Osteoblast (primary cell): Measurements from ENCODE around the gene FADS1. TPM values are rescaled to one million over a fixed set of nuclear protein-coding genes. Genes with fewer than 3 reads are reported as not detected.

Source experiments
- DNase-seq: peaks from one replicate; pipeline ENCODE4 v3.0.0; 2011; ENCODE audit warnings: low spot score, mixed read lengths; ENCODE audit not compliant: insufficient read length; ENCODE audit errors: missing footprints
- H2AFZ ChIP-seq: 2 replicates; pipeline ENCODE4 v1.6.0; 2011; ENCODE audit warnings: mild to moderate bottlenecking, low read length
- H3K27ac ChIP-seq: 2 replicates; pipeline ENCODE4 v1.5.1; 2011; ENCODE audit warnings: mild to moderate bottlenecking, low read depth, low read length, moderate library complexity
- H3K27me3 ChIP-seq: 2 replicates; pipeline ENCODE4 v1.6.0; 2012; ENCODE audit warnings: mild to moderate bottlenecking, control low read depth, inconsistent platforms, low read length, moderate library complexity; ENCODE audit not compliant: insufficient read depth
- H3K36me3 ChIP-seq: 2 replicates; pipeline ENCODE4 v1.5.1; 2011; ENCODE audit warnings: mild to moderate bottlenecking, low read length, control low read depth, moderate library complexity; ENCODE audit not compliant: insufficient read depth
- H3K4me1 ChIP-seq: 2 replicates; pipeline ENCODE4 v1.5.1; 2011; ENCODE audit warnings: mild to moderate bottlenecking, low read length, control low read depth, moderate library complexity; ENCODE audit not compliant: insufficient read depth
- H3K4me2 ChIP-seq: 2 replicates; pipeline ENCODE4 v1.6.0; 2011; ENCODE audit warnings: mild to moderate bottlenecking, low read length; ENCODE audit not compliant: insufficient read depth
- H3K4me3 ChIP-seq: fragments of 200-600 bp; sonication (generic); 3 replicates; pipeline ENCODE4 v1.5.1; 2012; ENCODE audit warnings: mild to moderate bottlenecking, low read length, inconsistent platforms; ENCODE audit not compliant: insufficient read depth
- H3K79me2 ChIP-seq: 2 replicates; pipeline ENCODE4 v1.6.0; 2012; ENCODE audit warnings: mild to moderate bottlenecking, low read length, control low read depth, inconsistent platforms; ENCODE audit not compliant: insufficient read depth
- H3K9me3 ChIP-seq: 2 replicates; pipeline ENCODE4 v1.5.1; 2011; ENCODE audit warnings: low read depth, low read length, control low read depth
- H4K20me1 ChIP-seq: 2 replicates; pipeline ENCODE4 v1.6.0; 2012; ENCODE audit warnings: mild to moderate bottlenecking, low read length, control low read depth; ENCODE audit not compliant: insufficient read depth
- CTCF ChIP-seq: IDR thresholded peaks from 2 replicates; pipeline ENCODE4 v1.5.1; 2011; ENCODE audit warnings: mild to moderate bottlenecking, low read depth, low read length, moderate library complexity; ENCODE audit errors: extremely low read depth
- total RNA-seq: library from RNA; depleted of rRNA; stranded (reverse); fragments of >200 nt; gene quantifications from 2 replicates; pipeline ENCODE4 v1.2.3, GENCODE V29; 2012

The FADS1 gene
- total RNA-seq, 1 donor: 303 TPM

- H3K79me2 ChIP-seq: no peaks in the 10 kb centered on the region
- H4K20me1 ChIP-seq: no peaks in the 10 kb centered on the region
- no peak for DNase-seq
- no peak overlapping the region for H3K4me3 ChIP-seq
- no peaks in the 10 kb centered on the region for H3K4me1 ChIP-seq
- peaks cover 2% of the 10 kb centered on the region for H3K27me3 ChIP-seq
- H2AFZ ChIP-seq: no peak overlapping the region
- H3K9me3 ChIP-seq: no peaks in the 10 kb centered on the region
- no peak overlapping the region for H3K4me2 ChIP-seq
- TF ChIP-seq CTCF: no peak
- H3K36me3 ChIP-seq: no peaks in the 10 kb centered on the region
- no peak overlapping the region for H3K27ac ChIP-seq
Measured at GRCh38 chr11:61761440-61762222, 55.2 kb downstream of the FADS1 start.

GRCh38 chr11:61760946-61761345, 55.9 kb downstream of the FADS1 start:
- no peak for DNase-seq
- no peaks in the 10 kb centered on the region for H3K9me3 ChIP-seq
- no peak overlapping the region for H3K4me2 ChIP-seq
- H3K79me2 ChIP-seq: no peaks in the 10 kb centered on the region
- no peak overlapping the region for H3K27ac ChIP-seq
- no peak overlapping the region for H3K4me3 ChIP-seq
- H2AFZ ChIP-seq: no peak overlapping the region
- no peaks in the 10 kb centered on the region for H4K20me1 ChIP-seq
- no peak for TF ChIP-seq CTCF
- no peaks in the 10 kb centered on the region for H3K36me3 ChIP-seq
- H3K27me3 ChIP-seq: peaks cover 2% of the 10 kb centered on the region
- H3K4me1 ChIP-seq: peaks cover 5% of the 10 kb centered on the region

DNA sequence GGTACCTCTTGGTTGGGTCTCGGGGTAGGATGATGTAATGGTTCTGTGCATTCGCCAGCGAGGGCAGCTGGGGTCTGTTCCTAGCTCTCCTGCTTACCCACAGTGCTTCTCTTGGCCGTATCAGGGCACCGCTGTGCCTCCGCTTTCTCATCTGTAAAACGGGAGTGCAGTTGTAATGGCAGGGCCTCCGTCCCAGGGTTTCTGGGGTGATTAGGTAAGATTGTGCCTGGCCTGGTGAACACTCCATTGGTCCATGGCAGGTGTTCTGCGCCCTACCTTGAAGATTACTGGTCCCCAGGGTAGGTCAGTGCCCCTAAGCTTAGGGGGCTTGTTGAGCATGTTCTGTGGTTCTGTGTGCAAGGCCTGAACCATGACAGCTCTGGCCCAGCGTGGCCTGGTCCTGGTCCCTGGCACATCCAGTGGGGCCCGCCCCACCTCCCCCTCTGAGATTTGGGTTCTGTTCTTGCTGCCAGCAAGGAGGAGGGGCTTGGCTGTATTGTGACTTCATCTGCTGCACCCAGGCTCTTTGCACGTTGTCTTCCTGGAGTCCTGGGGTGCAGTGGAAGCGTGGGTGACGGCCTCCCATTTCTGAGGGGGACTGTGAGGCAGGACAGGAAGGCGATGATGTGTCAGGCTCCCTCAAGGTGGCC, 59.5 kb downstream of the FADS1 start:
- H4K20me1 ChIP-seq: no peaks in the 10 kb centered on the region
- H3K27ac ChIP-seq: no peak overlapping the region
- H2AFZ ChIP-seq: no peak overlapping the region
- peaks cover 6% of the 10 kb centered on the region for H3K27me3 ChIP-seq
- H3K4me2 ChIP-seq: no peak overlapping the region
- H3K36me3 ChIP-seq: no peaks in the 10 kb centered on the region
- peaks cover 10% of the 10 kb centered on the region for H3K4me1 ChIP-seq
- H3K79me2 ChIP-seq: no peaks in the 10 kb centered on the region
- TF ChIP-seq CTCF: no peak
- DNase-seq: no peak
- H3K4me3 ChIP-seq: no peak overlapping the region
- no peaks in the 10 kb centered on the region for H3K9me3 ChIP-seq

DNA sequence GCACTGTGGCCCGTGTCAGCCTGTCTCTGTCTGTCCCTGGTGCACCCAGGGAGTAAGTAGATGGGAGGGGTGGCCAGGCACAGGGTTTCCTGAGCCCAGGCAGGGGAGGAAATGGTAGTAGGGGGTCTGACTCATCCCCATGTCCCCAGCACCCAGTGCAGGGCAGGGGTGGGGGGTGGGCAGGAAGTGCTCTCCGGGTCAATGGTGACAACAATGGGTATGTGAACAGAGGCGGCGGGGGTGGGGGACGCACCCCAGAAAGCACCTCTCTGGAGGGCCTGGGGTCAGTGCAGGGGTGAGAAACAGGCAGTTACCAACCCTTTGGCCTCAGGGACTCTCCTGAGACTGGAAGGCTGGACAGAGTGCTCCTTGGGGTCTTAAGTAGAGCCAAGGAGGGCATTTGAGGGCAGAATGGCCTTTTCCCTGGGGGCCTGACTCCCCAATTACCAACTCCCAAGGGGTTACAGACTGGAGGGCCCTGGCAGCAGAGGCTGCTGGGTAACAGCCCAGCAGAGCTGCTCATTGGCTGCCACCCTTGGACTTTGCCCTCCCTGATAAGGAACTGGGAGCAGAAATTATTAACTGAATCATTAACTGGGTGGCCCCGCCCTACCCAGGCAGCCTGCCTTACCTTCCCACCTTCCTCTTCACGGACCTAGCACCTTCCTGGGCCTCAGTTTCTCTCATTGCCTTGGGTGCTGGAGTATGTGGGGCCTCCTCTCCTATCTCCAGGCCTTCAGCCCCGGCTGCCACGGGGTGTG, 60.2 kb downstream of the FADS1 start:
- H4K20me1 ChIP-seq: no peaks in the 10 kb centered on the region
- DNase-seq: no peak
- no peaks in the 10 kb centered on the region for H3K36me3 ChIP-seq
- no peak overlapping the region for H3K4me3 ChIP-seq
- H3K27ac ChIP-seq: no peak overlapping the region
- no peak overlapping the region for H3K4me2 ChIP-seq
- H3K27me3 ChIP-seq: peaks cover 10% of the 10 kb centered on the region
- no peak for TF ChIP-seq CTCF
- no peaks in the 10 kb centered on the region for H3K9me3 ChIP-seq
- no peak overlapping the region for H2AFZ ChIP-seq
- peaks cover 14% of the 10 kb centered on the region for H3K4me1 ChIP-seq
- H3K79me2 ChIP-seq: no peaks in the 10 kb centered on the region
